Measurements from ENCODE around the gene SMLR1.
"Not testable (repeated sequence)": the region's sequence is repeated elsewhere in the genome, so short reads cannot be mapped to it uniquely, and the experiment has no call there.

SMLR1 gene

DNA sequence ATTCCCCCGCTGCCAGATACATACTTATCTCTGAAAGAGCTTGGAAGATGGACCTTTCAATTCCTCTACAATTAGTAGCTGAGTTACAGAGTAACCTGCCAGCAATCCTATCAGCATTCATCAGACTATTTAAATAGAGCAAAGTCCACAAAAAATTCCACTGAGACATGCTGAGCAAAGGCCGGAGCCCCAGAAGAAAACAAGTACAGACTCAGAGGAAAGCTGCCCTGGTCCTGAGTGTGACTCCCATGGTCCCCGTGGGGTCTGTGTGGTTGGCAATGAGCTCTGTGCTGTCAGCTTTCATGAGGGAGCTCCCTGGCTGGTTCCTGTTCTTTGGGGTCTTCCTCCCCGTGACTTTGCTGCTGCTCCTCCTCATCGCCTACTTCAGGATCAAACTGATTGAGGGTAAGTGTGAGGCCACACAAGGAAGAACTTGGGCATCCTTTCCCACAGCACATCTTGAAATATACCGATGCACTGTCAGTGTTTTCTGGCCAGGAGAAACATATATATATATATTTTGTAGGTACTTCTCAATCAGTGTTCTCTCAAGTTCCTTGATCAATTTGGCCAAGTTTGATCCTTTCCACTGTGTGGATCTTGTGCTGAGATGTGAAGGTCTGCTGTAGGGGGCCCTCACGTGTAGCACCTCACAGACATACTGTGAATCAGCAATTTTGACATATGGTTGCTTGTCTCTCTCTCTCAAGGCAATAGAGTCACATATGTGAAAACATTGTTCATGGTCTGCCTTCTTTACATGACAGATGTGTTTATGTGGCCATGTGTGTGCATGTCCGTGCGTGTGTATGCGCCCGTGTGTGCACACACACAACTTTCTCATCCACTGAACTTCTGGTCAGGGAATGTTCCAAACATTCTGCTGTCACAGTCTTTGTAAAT, at the start of gene SMLR1:
SMLR1 (plus strand) TSS at position 160 of the 903 bp plus-strand sequence; CDS start at position 168, 8 bp downstream.
- DNase-seq (ENCODE audit: low spot score), result no peak

DNA sequence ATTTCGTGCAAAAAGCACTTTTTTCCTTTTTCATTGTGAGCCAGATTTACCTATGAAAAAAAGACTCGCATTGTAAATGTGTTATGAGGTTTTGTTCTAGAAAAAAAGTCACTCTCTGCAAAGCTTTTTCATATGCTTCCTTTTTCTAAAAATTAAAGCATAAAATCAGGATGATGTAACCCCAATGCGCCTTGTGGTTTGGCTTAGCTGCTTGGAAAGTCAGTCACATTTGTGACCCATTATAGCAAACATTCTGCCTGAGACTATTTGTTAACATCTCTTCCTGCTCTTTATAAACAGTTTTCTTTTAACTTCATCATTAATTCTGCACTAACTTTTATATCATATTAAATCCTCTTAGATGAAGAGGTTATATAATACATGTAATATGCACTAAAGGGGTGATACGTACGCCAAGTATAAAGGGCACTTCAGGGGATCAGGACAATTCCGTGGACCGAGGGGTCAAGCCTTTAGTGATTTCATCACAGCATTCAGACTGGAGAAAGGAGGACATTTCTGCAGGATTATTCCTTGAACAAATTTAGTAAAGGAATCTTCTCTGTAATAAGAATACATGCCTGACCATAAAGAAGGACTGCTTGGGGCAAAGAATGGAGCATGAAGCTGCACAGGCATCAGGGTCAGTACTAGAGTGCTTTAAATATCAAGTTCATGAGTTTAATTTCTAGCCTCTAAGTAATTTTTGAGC, 48.1 kb upstream of the SMLR1 start:
- DNase-seq (ENCODE audit: low spot score), result no peak

DNA sequence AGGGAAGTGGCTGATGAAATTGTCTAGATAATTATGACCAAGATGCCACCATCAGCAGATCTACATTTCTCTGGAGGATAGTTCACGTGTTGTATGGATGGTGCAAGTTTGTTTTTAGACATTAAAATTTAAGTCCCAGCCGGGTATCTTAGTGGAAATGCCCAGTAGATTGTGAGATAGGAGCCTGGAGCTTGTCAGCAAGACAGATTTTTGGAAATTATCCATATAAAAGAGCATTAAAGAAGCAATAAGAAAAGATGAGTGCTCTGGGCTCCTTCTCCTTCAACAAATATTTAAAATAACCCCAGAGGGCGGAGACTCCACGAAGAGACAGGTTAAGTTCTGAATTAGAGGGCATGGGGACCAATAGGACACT, 47.6 kb upstream of the SMLR1 start:
- no peak for DNase-seq (ENCODE audit: low spot score)

DNA sequence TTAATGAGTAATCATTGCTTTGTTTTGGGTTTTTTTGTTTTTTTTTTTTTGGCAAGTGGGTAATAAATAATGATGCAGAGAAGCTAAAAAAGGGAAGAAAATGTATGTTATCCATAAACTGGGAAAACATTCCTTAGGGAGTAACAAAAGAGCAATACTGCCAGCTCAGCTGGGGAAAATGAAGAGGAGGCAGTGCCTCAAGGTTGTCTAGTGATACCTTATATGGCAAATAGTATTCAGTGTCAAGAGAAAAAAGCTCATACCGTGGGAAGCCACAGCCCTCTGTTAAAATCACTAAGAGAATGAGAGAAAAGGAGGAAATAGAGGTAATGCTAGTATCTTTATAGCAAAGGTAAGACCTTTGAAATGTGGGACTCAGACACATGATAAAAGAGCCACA, 47.1 kb upstream of the SMLR1 start:
- no peak for DNase-seq (ENCODE audit: low spot score)

DNA sequence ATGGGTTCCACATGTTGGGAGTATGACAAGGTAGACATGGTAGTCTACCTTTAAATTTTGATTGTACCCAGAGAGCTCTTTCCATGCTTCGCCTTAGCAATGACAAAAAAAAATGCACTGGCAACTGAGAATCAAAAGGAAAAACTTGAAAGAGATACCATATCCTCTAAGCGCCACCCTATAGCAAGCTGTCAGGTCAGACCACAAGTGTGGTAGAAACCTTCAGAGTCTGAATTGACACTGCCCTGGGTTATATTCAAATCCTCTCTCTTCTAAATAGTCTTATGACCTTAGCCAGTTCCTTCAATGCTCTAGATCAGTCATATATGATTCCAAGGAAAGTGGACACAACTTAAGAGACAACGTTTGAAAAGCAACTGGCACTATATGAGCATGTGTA, 45.6 kb upstream of the SMLR1 start:
- DNase-seq (ENCODE audit: low spot score), result no peak

DNA sequence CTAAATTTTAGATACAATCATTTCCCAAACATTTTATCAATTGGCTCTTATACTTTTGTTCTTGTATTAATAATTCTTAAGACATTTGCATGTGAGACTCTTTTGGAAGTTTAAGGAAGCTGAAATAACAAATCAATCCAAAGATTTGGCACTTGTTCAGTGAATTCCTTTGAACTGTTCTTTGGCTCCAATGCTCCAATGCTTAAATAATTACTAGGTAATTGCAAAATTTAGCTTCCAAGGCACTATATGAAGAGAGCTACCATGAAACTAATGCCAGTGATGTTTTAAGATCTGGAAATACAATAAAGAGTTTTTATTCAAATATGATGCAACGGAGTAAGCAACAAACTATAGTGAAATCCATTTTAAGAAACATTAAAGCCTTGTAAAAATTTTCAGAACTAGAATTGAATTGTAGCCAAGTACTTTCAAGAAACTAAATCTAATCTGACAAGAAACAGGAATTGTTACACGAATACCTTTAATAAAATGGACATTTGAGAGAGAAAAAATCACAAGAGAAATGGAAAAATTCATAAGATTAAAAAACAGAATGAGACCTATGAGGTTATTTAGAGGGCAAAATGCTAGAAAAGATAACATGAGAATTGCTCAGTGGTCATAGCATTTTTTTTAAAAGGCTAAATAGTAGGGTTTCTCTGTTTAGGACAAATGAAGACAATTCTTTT, 43.6 kb upstream of the SMLR1 start:
- no peak for DNase-seq (ENCODE audit: low spot score)

DNA sequence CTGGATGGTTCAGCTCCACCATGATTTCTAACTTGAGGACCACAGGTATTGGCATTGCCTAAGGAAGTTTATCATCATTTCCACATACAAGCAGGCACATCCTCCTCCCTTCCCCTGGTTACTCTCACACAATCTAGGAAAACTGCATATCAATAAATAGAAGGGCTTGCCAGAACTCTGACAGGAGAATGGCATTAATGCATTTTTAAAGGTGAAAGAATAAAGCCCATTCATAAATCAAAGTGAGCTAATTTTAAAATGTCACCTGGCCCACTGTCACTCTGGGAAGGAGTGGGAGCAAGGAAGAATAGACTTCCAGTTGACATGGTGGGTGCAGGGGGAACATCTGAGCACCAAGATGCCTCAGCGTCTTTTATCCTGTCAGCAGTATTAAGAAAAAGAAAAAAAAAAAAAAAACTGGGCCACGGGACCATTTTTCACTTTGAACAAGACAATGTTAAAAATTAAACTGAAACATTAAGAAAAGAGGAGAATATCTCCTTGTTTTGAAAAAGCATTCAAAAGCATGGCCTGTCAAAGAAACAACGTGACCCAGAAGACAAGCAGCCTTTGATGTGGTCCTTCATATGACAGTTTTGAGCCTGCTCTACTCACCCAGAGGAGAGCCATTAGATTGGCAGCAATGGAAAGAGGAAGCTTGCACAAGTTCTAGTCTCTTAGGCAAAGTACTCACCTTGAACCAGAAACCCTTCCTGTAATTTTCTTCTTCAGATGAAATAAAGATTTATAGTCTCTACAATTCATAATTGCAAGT, 39.3 kb upstream of the SMLR1 start:
- no peak for DNase-seq (ENCODE audit: low spot score)

DNA sequence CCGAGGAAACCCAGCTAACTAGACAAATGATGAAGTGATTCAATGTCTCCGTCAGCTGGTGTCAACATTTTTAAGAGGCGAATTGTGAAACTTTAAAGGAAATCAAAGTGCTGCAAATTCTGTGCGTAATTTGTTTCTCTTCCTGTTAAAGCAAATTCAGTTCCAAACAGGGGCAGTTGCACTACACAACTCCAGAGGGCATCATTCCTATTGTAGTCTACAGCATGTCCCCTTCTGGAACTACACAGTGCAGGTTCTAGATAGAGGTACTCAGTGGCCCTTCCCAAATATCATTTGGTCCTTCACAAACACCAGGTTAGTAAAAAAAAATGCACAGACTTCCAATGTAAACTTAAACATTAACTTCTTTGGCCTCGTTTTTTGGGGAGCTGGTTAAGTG, 38.3 kb upstream of the SMLR1 start:
- no peak for DNase-seq (ENCODE audit: low spot score)

DNA sequence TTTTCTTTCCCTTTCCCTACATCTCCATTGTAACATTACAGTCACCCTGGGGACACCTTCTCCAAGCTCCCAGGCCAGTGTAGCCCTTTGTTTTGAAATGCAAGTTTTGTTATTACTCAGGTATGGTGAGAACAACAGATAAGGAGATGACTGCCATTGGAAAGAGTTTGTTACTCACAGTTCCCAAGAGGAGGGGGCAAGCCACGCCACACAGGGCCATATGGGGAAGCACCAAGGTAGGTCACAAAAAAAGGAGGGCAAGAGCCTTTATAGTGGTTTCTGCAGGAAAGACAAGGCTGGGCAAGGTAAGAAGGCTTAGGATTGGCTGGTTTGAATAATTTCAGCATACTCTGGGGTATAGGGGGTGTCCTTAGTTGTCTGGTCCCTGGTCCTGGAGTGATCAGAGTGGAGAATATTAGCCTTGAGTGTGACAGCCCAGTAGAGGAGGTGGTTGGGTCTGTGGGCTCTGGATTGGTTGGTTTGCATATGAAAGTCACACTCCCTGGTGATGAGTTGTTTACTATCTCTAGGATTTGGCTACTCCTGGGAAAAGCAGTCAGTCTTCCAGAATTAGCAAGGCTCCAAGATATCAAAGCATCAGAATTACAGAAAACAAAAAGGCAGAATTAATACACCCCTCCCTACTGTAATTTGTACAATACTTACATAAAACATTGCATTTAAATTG, 33.1 kb upstream of the SMLR1 start:
- no peak for DNase-seq (ENCODE audit: low spot score)

DNA sequence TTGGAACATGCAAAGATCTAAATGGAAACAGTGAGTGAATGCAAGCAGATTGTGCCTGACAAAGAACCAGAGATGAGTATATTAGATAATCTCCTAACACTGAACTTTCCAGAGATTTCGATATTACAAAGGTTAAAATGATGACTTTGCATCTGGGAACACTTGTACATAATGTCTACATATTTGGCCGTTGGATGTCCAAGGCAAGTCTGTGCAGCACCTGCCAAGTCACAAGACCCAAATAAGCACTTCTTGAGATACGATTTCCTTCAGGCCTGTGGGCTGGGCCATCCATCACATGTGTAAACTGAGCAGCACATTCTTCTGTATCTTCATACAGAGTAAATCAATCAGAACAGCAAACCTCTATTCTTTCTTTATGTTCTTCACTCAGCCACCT, 32.5 kb upstream of the SMLR1 start:
- no peak for DNase-seq (ENCODE audit: low spot score)

DNA sequence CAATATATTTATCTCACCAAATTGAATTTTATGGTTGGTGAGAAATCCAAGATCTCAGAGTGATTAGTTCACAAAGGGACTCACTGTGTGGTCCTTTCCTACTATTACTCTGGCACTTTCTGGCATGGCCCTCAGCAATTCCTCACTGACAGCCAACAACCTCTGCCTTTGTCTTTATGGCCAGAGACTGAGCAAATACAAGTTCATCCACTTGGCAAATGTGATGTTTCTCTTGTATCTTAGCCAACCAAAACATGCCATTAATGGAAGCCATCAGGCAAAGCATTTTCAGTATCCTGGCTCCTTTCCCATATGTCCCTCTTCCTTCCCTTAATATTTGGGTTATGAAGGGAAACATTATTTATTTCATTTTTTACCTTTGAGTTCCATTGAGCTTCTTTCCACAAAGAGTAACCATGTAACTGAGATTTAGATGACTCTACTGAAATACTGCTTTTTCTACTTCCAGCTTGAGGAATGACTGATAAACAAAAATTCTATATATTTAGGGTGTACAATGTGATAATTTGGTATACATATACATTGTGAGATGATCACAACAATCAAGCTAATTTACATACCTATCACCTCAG, 30.8 kb upstream of the SMLR1 start:
- DNase-seq (ENCODE audit: low spot score), result no peak

DNA sequence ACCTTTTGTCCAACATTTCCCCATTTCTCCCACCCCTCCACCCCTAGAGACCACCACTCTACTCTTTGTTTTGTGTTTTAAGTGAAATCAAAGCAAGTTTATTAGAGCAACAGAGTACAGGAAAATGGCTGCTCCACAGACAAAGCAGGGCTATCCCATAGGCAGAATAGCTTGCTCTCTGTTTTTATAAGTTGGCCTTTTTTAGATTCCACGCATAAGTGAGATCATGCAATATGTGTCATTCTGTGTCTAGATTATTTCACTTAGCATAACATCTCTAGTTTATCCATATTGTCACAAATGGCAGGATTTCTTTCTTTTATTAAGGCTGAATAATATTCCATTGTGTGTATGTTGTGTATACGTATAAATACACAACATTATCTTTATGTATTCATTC, 30.1 kb upstream of the SMLR1 start:
- no peak for DNase-seq (ENCODE audit: low spot score)

DNA sequence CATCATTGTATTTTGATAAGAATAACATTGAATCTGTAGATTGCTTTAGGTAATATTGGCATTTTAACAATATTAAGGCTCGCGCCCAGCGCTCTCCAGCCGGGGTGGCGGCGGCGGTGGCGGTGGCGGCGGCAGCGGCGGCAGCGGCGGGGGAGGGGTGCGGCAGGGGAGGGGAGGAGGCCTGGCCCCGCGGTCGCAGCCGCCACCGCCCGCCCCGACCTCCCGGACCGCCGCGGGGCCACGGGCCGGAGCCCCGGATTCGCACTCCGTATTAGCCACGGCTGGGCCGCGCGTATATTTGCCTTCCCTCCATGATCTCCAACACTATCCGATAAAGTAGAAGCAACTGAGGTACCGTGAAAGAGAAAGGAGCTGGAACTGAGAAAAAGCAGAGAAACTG, 25.8 kb upstream of the SMLR1 start:
- DNase-seq (ENCODE audit: low spot score), result not testable (repeated sequence)

DNA sequence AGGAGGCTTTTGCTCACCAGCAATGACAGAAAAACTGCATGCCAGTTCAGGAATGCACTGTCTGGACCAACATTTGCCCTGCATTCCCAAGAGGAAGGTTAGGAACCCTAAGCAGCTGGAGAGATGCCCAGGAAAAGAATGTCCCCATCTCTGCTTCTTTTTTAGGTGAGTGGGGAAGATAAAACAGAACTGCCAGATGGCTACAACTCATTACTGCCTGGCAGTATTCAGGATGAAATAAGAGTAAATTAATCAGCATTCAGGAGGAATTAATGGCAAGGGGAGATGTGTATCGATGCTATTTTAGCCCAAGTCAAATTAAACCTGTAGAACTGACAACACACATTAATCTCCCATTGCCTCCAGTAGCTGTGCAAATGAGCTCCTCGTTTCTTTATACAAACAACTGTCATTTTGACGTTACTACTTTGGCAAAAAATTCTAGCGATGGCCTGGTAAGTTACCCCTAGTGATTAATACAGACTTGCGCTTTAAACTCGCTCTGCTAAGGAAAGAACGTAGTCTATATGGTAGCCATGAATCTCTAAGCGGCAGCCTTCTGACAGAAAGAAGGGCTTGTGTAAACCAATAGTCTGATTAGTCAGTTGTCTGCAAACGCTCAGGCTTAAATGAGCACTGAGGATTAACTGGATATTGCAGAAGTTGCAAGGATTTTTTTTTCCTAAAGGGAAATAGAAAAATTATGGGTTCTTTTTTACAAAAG, 16.7 kb upstream of the SMLR1 start:
- no peak for DNase-seq (ENCODE audit: low spot score)

DNA sequence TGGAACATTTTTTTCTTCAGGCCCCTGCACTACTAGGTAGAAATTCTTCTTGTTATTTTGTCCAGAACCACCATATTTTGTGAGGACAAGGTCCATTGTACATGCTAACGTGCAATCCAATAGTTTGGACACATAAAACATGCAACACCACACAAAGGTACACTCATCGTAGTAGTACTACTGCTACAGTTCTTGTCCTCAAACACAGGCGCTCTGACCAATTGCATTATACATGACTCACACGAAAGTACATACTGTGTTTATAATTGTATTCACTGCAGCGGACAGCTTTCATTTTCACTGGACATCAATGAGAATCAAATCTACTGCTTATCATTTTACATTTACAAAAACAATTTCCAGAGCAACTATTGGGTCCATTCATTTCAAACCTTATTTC, 15.3 kb upstream of the SMLR1 start:
- DNase-seq (ENCODE audit: low spot score), result no peak

DNA sequence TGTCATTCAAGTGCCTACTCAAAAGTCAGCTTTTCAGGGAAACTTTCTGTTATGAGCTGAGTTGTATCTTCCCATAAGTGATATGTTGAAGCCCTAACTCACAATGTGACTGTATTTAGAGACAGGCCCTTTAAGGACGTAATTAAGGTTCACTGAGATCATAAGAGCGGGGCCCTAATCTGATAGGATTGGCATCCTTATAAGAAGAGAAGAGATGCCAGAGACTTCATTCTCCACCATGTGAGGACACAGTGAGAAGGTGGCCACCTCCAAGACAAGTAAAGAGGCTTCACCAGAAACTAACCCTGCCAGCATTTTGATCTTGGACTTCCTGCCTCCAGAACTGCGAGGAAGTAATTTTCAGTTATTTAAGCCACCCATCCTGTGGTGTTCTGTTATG, 12.7 kb upstream of the SMLR1 start:
- no peak for DNase-seq (ENCODE audit: low spot score)

DNA sequence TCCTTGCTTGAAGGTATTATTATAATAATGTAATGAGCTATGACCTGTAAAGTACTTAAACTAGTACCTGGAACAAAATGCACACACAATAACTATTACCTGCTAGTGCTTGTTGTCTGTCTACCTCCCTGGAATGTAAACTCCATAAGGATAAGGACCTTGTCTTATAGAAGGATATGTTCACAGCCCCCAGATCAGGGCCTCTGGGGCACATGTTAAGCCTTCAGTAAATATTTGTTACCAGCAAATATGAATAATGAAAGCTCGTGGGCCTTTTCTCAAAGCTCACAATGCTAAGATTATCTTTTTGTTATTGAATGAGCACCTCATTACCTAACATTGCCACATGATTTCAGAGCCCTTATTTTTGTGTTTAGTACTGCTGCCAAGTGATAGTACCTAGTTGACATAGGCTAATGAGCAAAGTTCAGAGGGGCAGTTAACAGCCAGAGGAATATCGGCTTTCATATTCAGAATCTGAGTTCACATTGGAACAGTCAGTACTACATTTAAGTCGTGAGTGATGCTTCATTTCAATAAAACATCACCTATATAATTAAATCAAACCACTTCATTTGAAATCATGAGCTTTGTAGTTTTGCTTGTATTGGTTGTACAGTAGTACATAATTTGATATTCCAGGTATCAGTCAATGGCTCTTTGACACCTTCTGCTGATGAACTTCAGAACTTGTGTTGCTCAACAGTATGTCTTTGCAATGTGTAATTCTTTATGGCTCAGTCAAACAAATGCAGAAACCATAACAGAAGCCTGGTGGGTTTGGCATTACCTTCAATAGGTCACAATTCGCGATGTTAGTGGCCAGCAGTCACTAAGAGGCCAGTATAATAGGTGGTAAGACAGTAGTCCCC, 11.8 kb upstream of the SMLR1 start:
- no peak for DNase-seq (ENCODE audit: low spot score)

DNA sequence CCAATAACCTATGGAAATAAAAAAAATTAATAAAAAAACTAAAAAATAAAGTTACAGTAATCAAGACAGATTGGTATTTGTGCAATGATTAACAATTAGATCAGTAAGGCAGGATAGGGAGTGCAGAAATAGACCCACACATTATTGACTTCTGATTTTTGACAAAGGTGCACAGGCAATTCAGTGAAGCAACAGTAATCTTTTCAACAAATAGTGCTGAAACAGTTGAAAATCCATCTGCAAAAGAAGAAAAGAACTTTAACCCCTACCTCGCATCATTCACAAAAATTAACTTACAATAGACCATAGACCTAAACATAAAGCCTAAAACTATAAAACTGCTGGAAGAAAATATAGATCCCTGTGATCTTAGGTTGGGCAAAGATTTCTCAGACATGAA, 4.5 kb upstream of the SMLR1 start:
- no peak for DNase-seq (ENCODE audit: low spot score)

DNA sequence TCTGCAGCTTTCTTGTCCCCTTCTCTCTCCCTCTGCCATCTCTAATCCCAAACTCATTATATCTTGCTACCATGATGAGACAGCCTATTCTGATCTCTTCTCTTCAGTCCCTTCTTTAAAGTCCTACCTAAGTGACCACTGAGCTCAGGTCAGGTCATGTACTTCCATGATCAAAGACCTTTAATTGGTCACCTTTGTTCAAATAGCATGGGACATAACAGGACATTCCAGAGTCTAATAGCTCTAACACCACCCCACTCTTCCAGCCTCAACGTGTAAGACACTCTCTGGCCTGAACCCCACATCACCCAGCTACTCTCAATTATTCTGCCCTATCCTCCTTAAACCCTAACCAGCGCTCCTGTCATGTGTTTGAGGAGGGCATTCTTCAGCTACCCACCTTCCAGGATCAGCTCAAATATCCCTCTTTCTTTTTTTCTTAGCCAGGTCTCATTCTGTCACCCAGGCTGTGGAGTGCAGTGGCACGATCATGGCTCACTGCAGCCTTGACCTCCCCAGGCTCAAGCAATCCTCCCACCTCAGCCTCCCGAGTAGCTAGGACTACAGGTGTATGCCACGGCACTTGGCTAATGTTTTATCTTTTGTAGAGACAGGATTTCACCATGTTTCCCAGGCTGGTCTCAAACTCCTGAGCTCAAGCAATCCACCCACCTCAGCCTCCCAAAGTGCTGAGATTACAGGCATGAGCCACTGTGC, 2.1 kb upstream of the SMLR1 start:
- no peak for DNase-seq (ENCODE audit: low spot score)
